ENCODE data around the gene BRMS1L.

DNA sequence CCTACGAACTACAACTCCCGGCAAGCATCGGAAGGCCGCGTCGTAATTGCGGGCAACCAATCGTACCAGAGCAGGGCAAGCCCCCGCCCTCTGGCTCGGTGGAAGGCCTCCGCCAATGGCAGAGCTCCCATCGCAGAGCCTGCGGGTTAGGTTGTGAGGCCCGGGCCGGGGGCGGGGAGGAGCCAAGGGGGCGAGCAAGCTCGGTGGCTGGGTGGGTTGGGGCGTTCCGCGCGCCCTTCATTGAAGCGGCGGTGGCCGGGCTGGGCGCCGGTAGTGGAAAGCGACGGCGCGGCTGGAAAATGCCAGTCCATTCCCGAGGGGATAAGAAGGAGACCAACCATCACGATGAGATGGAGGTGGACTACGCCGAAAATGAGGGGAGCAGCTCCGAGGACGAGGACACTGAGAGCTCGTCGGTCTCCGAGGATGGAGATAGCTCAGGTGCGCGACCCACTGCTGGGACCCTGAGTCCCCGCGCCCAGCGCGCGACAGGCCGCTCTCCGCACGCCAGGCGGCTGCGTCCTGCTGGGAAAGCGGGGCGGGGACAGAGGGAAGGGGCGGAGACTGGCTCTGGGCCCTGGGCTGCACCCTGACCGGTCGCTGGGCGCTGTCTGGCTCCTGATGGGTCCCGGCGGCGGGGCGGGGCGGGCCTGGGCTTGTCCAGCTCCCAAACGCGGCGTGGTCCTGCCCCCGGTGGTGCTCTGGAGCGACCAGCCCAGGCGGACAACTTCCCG, at the start of gene BRMS1L:
- TF ChIP-seq, protein P1, sequence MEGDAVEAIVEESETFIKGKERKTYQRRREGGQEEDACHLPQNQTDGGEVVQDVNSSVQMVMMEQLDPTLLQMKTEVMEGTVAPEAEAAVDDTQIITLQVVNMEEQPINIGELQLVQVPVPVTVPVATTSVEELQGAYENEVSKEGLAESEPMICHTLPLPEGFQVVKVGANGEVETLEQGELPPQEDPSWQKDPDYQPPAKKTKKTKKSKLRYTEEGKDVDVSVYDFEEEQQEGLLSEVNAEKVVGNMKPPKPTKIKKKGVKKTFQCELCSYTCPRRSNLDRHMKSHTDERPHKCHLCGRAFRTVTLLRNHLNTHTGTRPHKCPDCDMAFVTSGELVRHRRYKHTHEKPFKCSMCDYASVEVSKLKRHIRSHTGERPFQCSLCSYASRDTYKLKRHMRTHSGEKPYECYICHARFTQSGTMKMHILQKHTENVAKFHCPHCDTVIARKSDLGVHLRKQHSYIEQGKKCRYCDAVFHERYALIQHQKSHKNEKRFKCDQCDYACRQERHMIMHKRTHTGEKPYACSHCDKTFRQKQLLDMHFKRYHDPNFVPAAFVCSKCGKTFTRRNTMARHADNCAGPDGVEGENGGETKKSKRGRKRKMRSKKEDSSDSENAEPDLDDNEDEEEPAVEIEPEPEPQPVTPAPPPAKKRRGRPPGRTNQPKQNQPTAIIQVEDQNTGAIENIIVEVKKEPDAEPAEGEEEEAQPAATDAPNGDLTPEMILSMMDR (conservative IDR thresholded peaks at IDR 0.05; ENCODE audit: low read depth, low read length): no peak
- TF ChIP-seq EZH2 (IDR thresholded peaks at IDR 0.05; ENCODE audit: low read length, unreplicated experiment): no peak
- no peak for TF ChIP-seq EZH2phosphoT487 (IDR thresholded peaks at IDR 0.05; ENCODE audit: borderline replicate concordance, low read length)

Data from PC-3 (cell line).